ENCODE measurements around the gene POLR3E.

Gene POLR3E

GRCh38 chr16:22326771-22327445, 29.7 kb downstream of the POLR3E start:
- Histone ChIP-seq H3K9me3 (ENCODE audit: low read length) (no peaks in the 10 kb centered on the region), H3K27ac (ENCODE audit: low read depth, low read length) (no peak overlapping the region), H3K4me1 (ENCODE audit: insufficient read depth, low read length) (peaks cover 5% of the 10 kb centered on the region), H3K27me3 (ENCODE audit: control insufficient read depth in 1 of 2, insufficient read depth in 2 of 2, low read length in 2 of 2) (no peaks in the 10 kb centered on the region), H3K9ac (ENCODE audit: low read length) (no peak overlapping the region), H3K36me3 (ENCODE audit: insufficient read depth, low read length) (peaks cover 69% of the 10 kb centered on the region), H3K4me3 (ENCODE audit: low read depth in 1 of 2, low read length in 2 of 2) (no peak overlapping the region)

GRCh38 chr16:22327446-22327775, 30.2 kb downstream of the POLR3E start:
- no peak overlapping the region for H3K27ac ChIP-seq (ENCODE audit: low read depth, low read length)
- no peaks in the 10 kb centered on the region for H3K9me3 ChIP-seq (ENCODE audit: low read length)
- no peak overlapping the region for H3K4me3 ChIP-seq (ENCODE audit: low read depth in 1 of 2, low read length in 2 of 2)
- H3K9ac ChIP-seq (ENCODE audit: low read length) = no peak overlapping the region
- H3K27me3 ChIP-seq (ENCODE audit: control insufficient read depth in 1 of 2, insufficient read depth in 2 of 2, low read length in 2 of 2) = no peaks in the 10 kb centered on the region
- H3K4me1 ChIP-seq (ENCODE audit: insufficient read depth, low read length) = peaks cover 4% of the 10 kb centered on the region
- peaks cover 69% of the 10 kb centered on the region for H3K36me3 ChIP-seq (ENCODE audit: insufficient read depth, low read length)

- peaks cover 69% of the 10 kb centered on the region for H3K36me3 ChIP-seq (ENCODE audit: insufficient read depth, low read length)
- H3K4me3 ChIP-seq (ENCODE audit: low read depth in 1 of 2, low read length in 2 of 2) = no peak overlapping the region
- H3K27ac ChIP-seq (ENCODE audit: low read depth, low read length) = no peak overlapping the region
- no peaks in the 10 kb centered on the region for H3K27me3 ChIP-seq (ENCODE audit: control insufficient read depth in 1 of 2, insufficient read depth in 2 of 2, low read length in 2 of 2)
- H3K4me1 ChIP-seq (ENCODE audit: insufficient read depth, low read length) = peaks cover 4% of the 10 kb centered on the region
- H3K9me3 ChIP-seq (ENCODE audit: low read length) = no peaks in the 10 kb centered on the region
- no peak overlapping the region for H3K9ac ChIP-seq (ENCODE audit: low read length)
Measured at GRCh38 chr16:22328081-22328725, 31.0 kb downstream of the POLR3E start.

GRCh38 chr16:22329199-22329695, 32.0 kb downstream of the POLR3E start:
- H3K4me1 ChIP-seq (ENCODE audit: insufficient read depth, low read length) = peaks cover 4% of the 10 kb centered on the region
- no peaks in the 10 kb centered on the region for H3K9me3 ChIP-seq (ENCODE audit: low read length)
- H3K27me3 ChIP-seq (ENCODE audit: control insufficient read depth in 1 of 2, insufficient read depth in 2 of 2, low read length in 2 of 2) = no peaks in the 10 kb centered on the region
- no peak overlapping the region for H3K4me3 ChIP-seq (ENCODE audit: low read depth in 1 of 2, low read length in 2 of 2)
- no peak overlapping the region for H3K9ac ChIP-seq (ENCODE audit: low read length)
- no peak overlapping the region for H3K27ac ChIP-seq (ENCODE audit: low read depth, low read length)
- peaks cover 74% of the 10 kb centered on the region for H3K36me3 ChIP-seq (ENCODE audit: insufficient read depth, low read length)

GRCh38 chr16:22330326-22330725, 33.1 kb downstream of the POLR3E start:
- H3K27me3 ChIP-seq (ENCODE audit: control insufficient read depth in 1 of 2, insufficient read depth in 2 of 2, low read length in 2 of 2) = no peaks in the 10 kb centered on the region
- H3K4me3 ChIP-seq (ENCODE audit: low read depth in 1 of 2, low read length in 2 of 2) = no peak overlapping the region
- no peak overlapping the region for H3K27ac ChIP-seq (ENCODE audit: low read depth, low read length)
- no peak overlapping the region for H3K9ac ChIP-seq (ENCODE audit: low read length)
- peaks cover 4% of the 10 kb centered on the region for H3K4me1 ChIP-seq (ENCODE audit: insufficient read depth, low read length)
- no peaks in the 10 kb centered on the region for H3K9me3 ChIP-seq (ENCODE audit: low read length)
- peaks cover 69% of the 10 kb centered on the region for H3K36me3 ChIP-seq (ENCODE audit: insufficient read depth, low read length)

GRCh38 chr16:22333457-22333994, 36.3 kb downstream of the POLR3E start:
- no peak overlapping the region for H3K27ac ChIP-seq (ENCODE audit: low read depth, low read length)
- no peak overlapping the region for H3K9ac ChIP-seq (ENCODE audit: low read length)
- H3K9me3 ChIP-seq (ENCODE audit: low read length) = no peaks in the 10 kb centered on the region
- H3K27me3 ChIP-seq (ENCODE audit: control insufficient read depth in 1 of 2, insufficient read depth in 2 of 2, low read length in 2 of 2) = no peaks in the 10 kb centered on the region
- H3K4me1 ChIP-seq (ENCODE audit: insufficient read depth, low read length) = peaks cover 4% of the 10 kb centered on the region
- H3K4me3 ChIP-seq (ENCODE audit: low read depth in 1 of 2, low read length in 2 of 2) = no peak overlapping the region
- H3K36me3 ChIP-seq (ENCODE audit: insufficient read depth, low read length) = peaks cover 47% of the 10 kb centered on the region

- Histone ChIP-seq H3K27me3 (ENCODE audit: control insufficient read depth in 1 of 2, insufficient read depth in 2 of 2, low read length in 2 of 2) (no peaks in the 10 kb centered on the region), H3K4me3 (ENCODE audit: low read depth in 1 of 2, low read length in 2 of 2) (no peak overlapping the region), H3K4me1 (ENCODE audit: insufficient read depth, low read length) (no peaks in the 10 kb centered on the region), H3K36me3 (ENCODE audit: insufficient read depth, low read length) (peaks cover 41% of the 10 kb centered on the region), H3K9me3 (ENCODE audit: low read length) (no peaks in the 10 kb centered on the region), H3K27ac (ENCODE audit: low read depth, low read length) (no peak overlapping the region), H3K9ac (ENCODE audit: low read length) (no peak overlapping the region)
Measured at GRCh38 chr16:22335668-22336246, 38.5 kb downstream of the POLR3E start.

- H3K4me1 ChIP-seq (ENCODE audit: insufficient read depth, low read length) = no peaks in the 10 kb centered on the region
- no peak overlapping the region for H3K27ac ChIP-seq (ENCODE audit: low read depth, low read length)
- H3K4me3 ChIP-seq (ENCODE audit: low read depth in 1 of 2, low read length in 2 of 2) = no peak overlapping the region
- H3K9me3 ChIP-seq (ENCODE audit: low read length) = no peaks in the 10 kb centered on the region
- peaks cover 37% of the 10 kb centered on the region for H3K36me3 ChIP-seq (ENCODE audit: insufficient read depth, low read length)
- no peaks in the 10 kb centered on the region for H3K27me3 ChIP-seq (ENCODE audit: control insufficient read depth in 1 of 2, insufficient read depth in 2 of 2, low read length in 2 of 2)
- no peak overlapping the region for H3K9ac ChIP-seq (ENCODE audit: low read length)
Measured at GRCh38 chr16:22336581-22336980, 39.4 kb downstream of the POLR3E start.

- H3K36me3 ChIP-seq (ENCODE audit: insufficient read depth, low read length) = peaks cover 32% of the 10 kb centered on the region
- H3K4me1 ChIP-seq (ENCODE audit: insufficient read depth, low read length) = no peaks in the 10 kb centered on the region
- no peaks in the 10 kb centered on the region for H3K9me3 ChIP-seq (ENCODE audit: low read length)
- no peak overlapping the region for H3K4me3 ChIP-seq (ENCODE audit: low read depth in 1 of 2, low read length in 2 of 2)
- no peaks in the 10 kb centered on the region for H3K27me3 ChIP-seq (ENCODE audit: control insufficient read depth in 1 of 2, insufficient read depth in 2 of 2, low read length in 2 of 2)
- no peak overlapping the region for H3K27ac ChIP-seq (ENCODE audit: low read depth, low read length)
- H3K9ac ChIP-seq (ENCODE audit: low read length) = no peak overlapping the region
Measured at GRCh38 chr16:22337045-22337444, 39.8 kb downstream of the POLR3E start.

- H3K9me3 ChIP-seq (ENCODE audit: low read length) = no peaks in the 10 kb centered on the region
- H3K36me3 ChIP-seq (ENCODE audit: insufficient read depth, low read length) = peaks cover 25% of the 10 kb centered on the region
- H3K4me1 ChIP-seq (ENCODE audit: insufficient read depth, low read length) = no peaks in the 10 kb centered on the region
- no peak overlapping the region for H3K4me3 ChIP-seq (ENCODE audit: low read depth in 1 of 2, low read length in 2 of 2)
- no peak overlapping the region for H3K9ac ChIP-seq (ENCODE audit: low read length)
- H3K27ac ChIP-seq (ENCODE audit: low read depth, low read length) = no peak overlapping the region
- no peaks in the 10 kb centered on the region for H3K27me3 ChIP-seq (ENCODE audit: control insufficient read depth in 1 of 2, insufficient read depth in 2 of 2, low read length in 2 of 2)
Measured at GRCh38 chr16:22337849-22338635, 40.8 kb downstream of the POLR3E start.

GRCh38 chr16:22340945-22341344, 43.7 kb downstream of the POLR3E start:
- no peaks in the 10 kb centered on the region for H3K27me3 ChIP-seq (ENCODE audit: control insufficient read depth in 1 of 2, insufficient read depth in 2 of 2, low read length in 2 of 2)
- no peak overlapping the region for H3K27ac ChIP-seq (ENCODE audit: low read depth, low read length)
- H3K9ac ChIP-seq (ENCODE audit: low read length) = no peak overlapping the region
- peaks cover 4% of the 10 kb centered on the region for H3K36me3 ChIP-seq (ENCODE audit: insufficient read depth, low read length)
- no peaks in the 10 kb centered on the region for H3K9me3 ChIP-seq (ENCODE audit: low read length)
- H3K4me3 ChIP-seq (ENCODE audit: low read depth in 1 of 2, low read length in 2 of 2) = no peak overlapping the region
- peaks cover 4% of the 10 kb centered on the region for H3K4me1 ChIP-seq (ENCODE audit: insufficient read depth, low read length)

Measured in muscle layer of colon (tissue), 2 donors.